Caco-2 (cell line): ENCODE results near the gene KDF1. TPM values are rescaled to one million over a fixed set of nuclear protein-coding genes. Genes with fewer than 3 reads are reported as not detected.

Source experiments
- BruUV-seq: library from RNA; stranded (reverse); fragments of 400-500 nt; replicated peaks from 2 replicates; lab custom pipeline; 2021; lab: Mats Ljungman, UMichigan
- CTCF ChIA-PET: fragments of 300-600 bp; sonication (Branson Sonifier 250); formaldehyde crosslinking; loops from one replicate; lab custom pipeline; 2022; ENCODE audit warnings: antibody characterized with exemption; lab: Charles Lee
- POLR2A ChIA-PET: fragments of 300-600 bp; sonication (Branson Sonifier 250); formaldehyde crosslinking; loops from one replicate; lab custom pipeline; 2022; ENCODE audit warnings: antibody characterized with exemption; lab: Charles Lee
- DNase-seq, 2 experiments: peaks; one replicate each; pipeline versions ENCODE4 v3.0.0 to v3.0.0-alpha.2; 2020 to 2022
- H3K27me3 ChIP-seq: replicated peaks from 2 replicates; pipeline ENCODE4 v1.6.0; 2011; ENCODE audit warnings: low read length; ENCODE audit not compliant: control insufficient read depth, insufficient read depth
- H3K36me3 ChIP-seq: 2 replicates; pipeline ENCODE4 v1.5.1; 2011; ENCODE audit warnings: low read length; ENCODE audit not compliant: control insufficient read depth, insufficient read depth
- H3K4me1 ChIP-seq: fragments of 250-450 bp; sonication (Bioruptor Pico); 2 replicates; pipeline ENCODE4 v1.5.1; 2020; ENCODE audit warnings: mild to moderate bottlenecking
- H3K4me3 ChIP-seq: 2 replicates; pipeline ENCODE4 v1.5.1; 2011; ENCODE audit warnings: low read depth, mild to moderate bottlenecking, control low read depth, low read length
- H3K9me3 ChIP-seq: fragments of 250-450 bp; sonication (Bioruptor Pico); 2 replicates; pipeline ENCODE4 v1.5.1; 2020; ENCODE audit warnings: mild to moderate bottlenecking, moderate library complexity
- H3K27ac Mint-ChIP-seq: one replicate; pipeline ENCODE4 v1.8.0; 2022; ENCODE audit warnings: mixed read lengths; ENCODE audit not compliant: unreplicated experiment
- H3K27me3 Mint-ChIP-seq: one replicate; pipeline ENCODE4 v1.8.0; 2022; ENCODE audit warnings: mixed read lengths; ENCODE audit not compliant: insufficient read depth, unreplicated experiment
- H3K36me3 Mint-ChIP-seq: one replicate; pipeline ENCODE4 v1.8.0; 2022; ENCODE audit warnings: mild to moderate bottlenecking, mixed read lengths; ENCODE audit not compliant: insufficient read depth, unreplicated experiment
- H3K4me1 Mint-ChIP-seq: one replicate; pipeline ENCODE4 v1.8.0; 2022; ENCODE audit warnings: low read depth, mixed read lengths; ENCODE audit not compliant: unreplicated experiment
- H3K4me3 Mint-ChIP-seq: one replicate; pipeline ENCODE4 v1.8.0; 2022; ENCODE audit warnings: mild to moderate bottlenecking, moderate library complexity, mixed read lengths; ENCODE audit not compliant: unreplicated experiment
- H3K9me3 Mint-ChIP-seq: one replicate; pipeline ENCODE4 v1.8.0; 2022; ENCODE audit warnings: mixed read lengths; ENCODE audit not compliant: unreplicated experiment
- intact Hi-C: fragments of 100-400 bp; cut with micrococcal nuclease; formaldehyde crosslinking; loops from one replicate; pipeline ENCODE4 v1.10.0; 2022; ENCODE audit not compliant: unreplicated experiment
- total RNA-seq: library from RNA; stranded (reverse); gene quantifications from 2 replicates; pipeline ENCODE4 v1.2.3, GENCODE V29; 2022
- TF ChIP-seq, protein P1 (sequence below), 2 experiments: fragments of 200-600 bp in 1 of 2; IDR thresholded peaks; 1 replicate in 1 of 2; 2 replicates in 1 of 2; pipeline versions ENCODE4 v1.5.1 to v1.8.0; 2011 to 2022; ENCODE audit warnings: antibody characterized with exemption in 1 of 2, control low read depth in 1 of 2, inconsistent platforms in 1 of 2, low read depth in 1 of 2, low read length in 1 of 2, mild to moderate bottlenecking in 1 of 2, moderate library complexity in 1 of 2; ENCODE audit not compliant: insufficient read depth in 1 of 2, severe bottlenecking in 1 of 2, unreplicated experiment in 1 of 2

The KDF1 gene
- total RNA-seq, 1 experiment from 2014 or later, result 14.1 TPM

DNA sequence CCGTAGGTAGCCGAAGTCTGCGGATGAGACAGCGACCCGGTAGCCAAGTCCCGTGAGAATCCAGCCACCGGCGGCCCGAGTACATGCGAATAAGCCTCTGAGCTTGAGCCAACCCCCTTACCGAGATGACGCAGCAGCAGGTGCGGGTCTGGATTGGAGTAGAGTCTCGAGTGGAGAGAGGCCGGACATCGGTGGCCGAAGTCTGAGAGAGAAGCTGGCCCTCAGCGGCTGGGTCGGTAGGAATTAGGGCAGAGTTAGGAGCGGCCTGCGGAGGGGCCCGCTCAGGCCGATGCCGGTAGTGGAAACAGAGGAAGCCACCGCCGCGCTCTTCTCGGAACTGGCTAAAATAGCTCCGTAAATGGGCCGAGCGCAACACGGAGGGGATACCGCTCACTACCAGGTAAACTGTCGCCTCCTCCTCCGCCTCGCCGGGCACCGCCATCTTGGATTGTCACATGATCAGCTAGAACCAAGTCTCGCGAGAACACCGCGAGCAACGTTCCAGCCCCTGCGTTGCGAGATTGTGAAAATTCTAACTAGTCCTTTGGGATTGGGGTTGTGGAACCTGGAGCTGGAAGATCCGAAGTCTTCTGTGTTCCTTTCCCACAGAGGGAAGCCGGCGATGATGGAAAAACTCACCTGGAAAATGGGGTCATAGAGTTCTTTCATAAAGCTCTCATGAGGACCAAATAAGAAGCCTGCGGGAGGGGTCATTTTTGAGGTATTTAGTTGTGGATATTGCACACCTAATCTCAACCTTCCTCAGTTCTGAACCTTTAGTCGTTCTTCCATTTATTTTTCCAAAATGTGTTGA is 60.1 kb downstream of the KDF1 start, which contains the start of gene GPATCH3:
Gene GPATCH3 (minus strand): TSS at position 467 of the 814 bp plus-strand sequence. CDS start 25 bp downstream, at position 442.
- intact Hi-C loops, result loop anchor here (1.0 kb wide), 1 partner anchor 14 kb away; no protein-coding TSS in a partner anchor
- ChIA-PET POLR2A (interaction anchor here (0.6 to 2.3 kb wide), 10 partner anchors 10 to 254 kb away, joined by 3 to 23 read pairs (median 4); partner anchors contain the start of genes GPN2, NR0B2, NUDC and SLC9A1), CTCF (interaction anchor here (1.4 to 1.8 kb wide), 3 partner anchors 10 to 14 kb away, joined by 3 to 9 read pairs (median 5); partner anchors contain the start of genes GPN2 and NR0B2)
- H3K4me3 ChIP-seq, result peak within 1 kb of the TSS; percentile 95
- H3K9me3 ChIP-seq, result no peaks in the 10 kb centered on the region
- no peaks in the 10 kb centered on the region for H3K27me3 ChIP-seq
- BruUV-seq, result no TSS peak
- H3K36me3 Mint-ChIP-seq, result peaks cover 23% of the 10 kb centered on the region
- H3K27me3 Mint-ChIP-seq, result no peaks in the 10 kb centered on the region
- H3K27ac Mint-ChIP-seq, result peak within 1 kb of the TSS; percentile 98
- TF ChIP-seq, protein P1, sequence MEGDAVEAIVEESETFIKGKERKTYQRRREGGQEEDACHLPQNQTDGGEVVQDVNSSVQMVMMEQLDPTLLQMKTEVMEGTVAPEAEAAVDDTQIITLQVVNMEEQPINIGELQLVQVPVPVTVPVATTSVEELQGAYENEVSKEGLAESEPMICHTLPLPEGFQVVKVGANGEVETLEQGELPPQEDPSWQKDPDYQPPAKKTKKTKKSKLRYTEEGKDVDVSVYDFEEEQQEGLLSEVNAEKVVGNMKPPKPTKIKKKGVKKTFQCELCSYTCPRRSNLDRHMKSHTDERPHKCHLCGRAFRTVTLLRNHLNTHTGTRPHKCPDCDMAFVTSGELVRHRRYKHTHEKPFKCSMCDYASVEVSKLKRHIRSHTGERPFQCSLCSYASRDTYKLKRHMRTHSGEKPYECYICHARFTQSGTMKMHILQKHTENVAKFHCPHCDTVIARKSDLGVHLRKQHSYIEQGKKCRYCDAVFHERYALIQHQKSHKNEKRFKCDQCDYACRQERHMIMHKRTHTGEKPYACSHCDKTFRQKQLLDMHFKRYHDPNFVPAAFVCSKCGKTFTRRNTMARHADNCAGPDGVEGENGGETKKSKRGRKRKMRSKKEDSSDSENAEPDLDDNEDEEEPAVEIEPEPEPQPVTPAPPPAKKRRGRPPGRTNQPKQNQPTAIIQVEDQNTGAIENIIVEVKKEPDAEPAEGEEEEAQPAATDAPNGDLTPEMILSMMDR (IDR thresholded peaks at IDR 0.05; ENCODE audit: insufficient read depth in 1 of 2, low read depth in 1 of 2, low read length in 1 of 2, severe bottlenecking in 1 of 2, unreplicated experiment in 1 of 2), result no peak
- no peaks in the 10 kb centered on the region for H3K36me3 ChIP-seq
- peak; percentile 89 to 92 for DNase-seq
- no peaks in the 10 kb centered on the region for H3K4me1 Mint-ChIP-seq
- H3K9me3 Mint-ChIP-seq, result no peaks in the 10 kb centered on the region
- peak within 1 kb of the TSS; percentile 92 for H3K4me3 Mint-ChIP-seq
- 0 out of 2 replicates have a peak, but pooled peaks cover 5% of the 10 kb centered on the region for H3K4me1 ChIP-seq

Other genes with a start within 250 kb of the KDF1 start
- 10.0 and 12.3 TPM in 2 replicates for gene PIGV, start 172.5 kb downstream of the KDF1 start, total RNA-seq
- 21.3 and 21.9 TPM in 2 replicates for gene ZDHHC18, start 133.8 kb downstream of the KDF1 start, total RNA-seq
- 21.4 and 22.1 TPM in 2 replicates for gene SFN, start 97.3 kb downstream of the KDF1 start, total RNA-seq
- gene GPN2, start 70.2 kb downstream of the KDF1 start, total RNA-seq, result 31.2 and 32.0 TPM in 2 replicates
- 19.1 and 20.6 TPM in 2 replicates for gene GPATCH3, start 60.0 kb downstream of the KDF1 start, total RNA-seq
- 0.34 TPM in 1 of 2 replicates, not detected in the other for gene NR0B2, start 46.5 kb downstream of the KDF1 start, total RNA-seq
- 81.3 and 87.2 TPM in 2 replicates for gene NUDC, start 38.7 kb downstream of the KDF1 start, total RNA-seq
- gene TRNP1, start 33.2 kb upstream of the KDF1 start, total RNA-seq, result 23.3 and 23.6 TPM in 2 replicates
- gene TENT5B, start 52.4 kb upstream of the KDF1 start, total RNA-seq, result 19.4 and 21.1 TPM in 2 replicates
- 28.9 and 31.0 TPM in 2 replicates for gene SLC9A1, start 194.7 kb upstream of the KDF1 start, total RNA-seq